GM06990 (cell line): ENCODE results near the gene TTC28.
"Not testable (repeated sequence)": the region's sequence is repeated elsewhere in the genome, so short reads cannot be mapped to it uniquely, and the experiment has no call there.

Experiments used
- DNase-seq: peaks from one replicate; pipeline ENCODE4 v3.0.0-alpha.2; 2011; ENCODE audit not compliant: insufficient read length; ENCODE audit errors: extremely low read depth
- H3K27me3 ChIP-seq: replicated peaks from 2 replicates; pipeline ENCODE4 v1.6.0; 2011; ENCODE audit warnings: low read length; ENCODE audit not compliant: control insufficient read depth, insufficient read depth
- H3K36me3 ChIP-seq: 2 replicates; pipeline ENCODE4 v1.5.1; 2011; ENCODE audit warnings: low read length; ENCODE audit not compliant: control insufficient read depth, insufficient read depth
- H3K4me3 ChIP-seq: replicated peaks from 2 replicates; pipeline ENCODE4 v1.5.1; 2011; ENCODE audit warnings: low read depth, mild to moderate bottlenecking, control low read depth, low read length
- CTCF ChIP-seq: IDR thresholded peaks from 2 replicates; pipeline ENCODE4 v1.5.1; 2011; ENCODE audit warnings: low read length, control low read depth, mild to moderate bottlenecking, inconsistent platforms; ENCODE audit not compliant: insufficient read depth, poor library complexity, severe bottlenecking

TTC28 gene

GRCh38 chr22:28097627-28098026, 582.0 kb downstream of the TTC28 start:
- H3K27me3 ChIP-seq, result no peaks in the 10 kb centered on the region; the same call in 1 of the 2 replicates
- H3K4me3 ChIP-seq, result no peak overlapping the region
- TF ChIP-seq CTCF, result no peak
- DNase-seq, result no peak
- no peaks in the 10 kb centered on the region for H3K36me3 ChIP-seq

- Histone ChIP-seq H3K4me3 (no peak overlapping the region), H3K27me3 (no peaks in the 10 kb centered on the region; the same call in 1 of the 2 replicates), H3K36me3 (no peaks in the 10 kb centered on the region)
- DNase-seq, result no peak
- TF ChIP-seq CTCF, result no peak
These were observed 583.5 kb downstream of the TTC28 start for GRCh38 chr22:28096161-28096560.

- no peaks in the 10 kb centered on the region for H3K36me3 ChIP-seq
- no peak overlapping the region for H3K4me3 ChIP-seq
- no peak for DNase-seq
- H3K27me3 ChIP-seq, result no peaks in the 10 kb centered on the region; the same call in 1 of the 2 replicates
- no peak for TF ChIP-seq CTCF
These were observed 584.1 kb downstream of the TTC28 start for GRCh38 chr22:28095316-28096095.

- H3K36me3 ChIP-seq, result no peaks in the 10 kb centered on the region
- no peak for TF ChIP-seq CTCF
- no peaks in the 10 kb centered on the region; the same call in 1 of the 2 replicates for H3K27me3 ChIP-seq
- H3K4me3 ChIP-seq, result no peak overlapping the region
- DNase-seq, result no peak
These were observed 584.9 kb downstream of the TTC28 start for GRCh38 chr22:28094771-28095170.

GRCh38 chr22:28093711-28094110, 585.9 kb downstream of the TTC28 start:
- no peaks in the 10 kb centered on the region for H3K36me3 ChIP-seq
- no peak for TF ChIP-seq CTCF
- no peak for DNase-seq
- H3K4me3 ChIP-seq, result no peak overlapping the region
- no peaks in the 10 kb centered on the region; the same call in 1 of the 2 replicates for H3K27me3 ChIP-seq

GRCh38 chr22:28091486-28091885, 588.2 kb downstream of the TTC28 start:
- Histone ChIP-seq H3K36me3 (no peaks in the 10 kb centered on the region), H3K4me3 (no peak overlapping the region), H3K27me3 (no peaks in the 10 kb centered on the region)
- TF ChIP-seq CTCF, result no peak
- no peak for DNase-seq

- DNase-seq, H3K27me3 ChIP-seq, H3K4me3 ChIP-seq, H3K36me3 ChIP-seq: not testable (repeated sequence)
These were observed 590.1 kb downstream of the TTC28 start for GRCh38 chr22:28089541-28089940.
